HG03342 (cell line): Measurements from ENCODE around the gene LCE3E.

Experiments
- ATAC-seq: cut with Tn5 transposase; IDR thresholded peaks from one replicate; pipeline ENCODE4 v1.9.1; 2021; ENCODE audit warnings: mild to moderate bottlenecking, moderate library complexity; ENCODE audit not compliant: unreplicated experiment

Gene LCE3E

DNA sequence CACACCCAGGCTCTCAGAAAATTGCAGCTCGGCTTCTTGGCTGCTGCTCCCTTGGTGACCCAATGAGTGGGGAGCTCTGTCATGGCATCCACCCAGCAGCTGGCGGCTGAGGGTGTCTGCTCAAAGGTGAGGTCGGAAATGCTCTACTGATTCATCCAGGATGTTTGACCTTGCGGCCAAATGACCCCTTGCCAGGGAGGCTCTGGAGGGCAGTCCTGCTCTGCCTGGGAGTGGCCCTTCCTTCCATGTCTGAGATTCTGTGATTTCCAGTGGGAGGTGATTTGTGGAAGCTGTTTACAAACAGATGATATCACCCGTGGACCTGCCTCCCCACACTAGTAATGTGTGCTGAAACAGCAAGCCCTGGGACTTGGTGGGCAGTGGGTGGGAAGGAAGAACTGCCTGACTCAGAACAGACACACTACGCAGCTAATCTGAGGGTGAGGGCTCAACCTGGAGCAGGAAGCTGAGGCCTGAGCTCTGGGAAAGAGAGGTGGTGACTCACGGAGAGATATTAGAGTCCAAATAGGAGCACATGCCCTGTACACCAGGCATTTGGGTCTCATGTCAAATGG lies 49.3 kb downstream of the LCE3E start:
- no peak for ATAC-seq

DNA sequence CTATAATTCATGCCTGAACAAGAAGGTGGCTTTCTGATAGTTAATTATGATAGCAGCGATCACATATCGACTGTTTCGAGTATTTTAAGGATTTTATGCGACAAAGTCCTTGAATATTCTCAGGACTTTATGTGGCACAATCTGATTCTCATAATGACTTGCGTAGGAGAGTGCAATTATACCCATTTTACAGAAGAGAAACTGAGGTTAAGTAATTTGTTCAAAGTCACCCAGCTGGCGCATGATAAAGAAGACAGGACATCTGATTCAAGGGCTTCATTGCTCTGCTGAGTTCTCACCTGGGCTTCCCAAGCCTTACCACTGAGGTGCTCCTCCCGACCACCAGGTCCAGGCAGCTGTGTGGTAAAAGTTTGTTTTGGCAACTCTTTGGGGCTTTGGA lies 50.5 kb downstream of the LCE3E start:
- no peak for ATAC-seq
